SK-N-MC (cell line): ENCODE results near the gene CELSR1.

Experiments
- DNase-seq: peaks from one replicate; pipeline ENCODE4 v3.0.0-alpha.2; 2011; ENCODE audit warnings: low read depth, low spot score
- H3K27ac ChIP-seq: fragments of 200-600 bp; sonication (generic); 2 replicates; pipeline ENCODE4 v1.5.1; 2016; ENCODE audit warnings: mixed run types
- H3K36me3 ChIP-seq: fragments of 200-600 bp; sonication (generic); 2 replicates; pipeline ENCODE4 v1.6.1; 2017; ENCODE audit warnings: antibody characterized with exemption, low read length, mixed read lengths; ENCODE audit not compliant: insufficient read depth
- H3K4me3 ChIP-seq: fragments of 200-600 bp; sonication (generic); 2 replicates; pipeline ENCODE4 v1.5.1; 2016
- H3K9ac ChIP-seq: fragments of 200-600 bp; sonication (generic); 2 replicates; pipeline ENCODE4 v1.8.0; 2017; ENCODE audit warnings: mixed run types, mixed read lengths; ENCODE audit not compliant: insufficient read length
- H3K9me3 ChIP-seq: fragments of 200-600 bp; sonication (generic); 2 replicates; pipeline ENCODE4 v1.6.1; 2017; ENCODE audit warnings: low read depth, mild to moderate bottlenecking, antibody characterized with exemption, low read length, moderate library complexity, mixed read lengths
- EZH2 ChIP-seq: fragments of 200-600 bp; sonication (generic); IDR thresholded peaks from one replicate; pipeline ENCODE4 v1.6.1; 2017; ENCODE audit warnings: antibody characterized with exemption
- FOXP2 ChIP-seq: optimal IDR thresholded peaks from 2 replicates; pipeline ENCODE3; 2011; ENCODE audit warnings: mild to moderate bottlenecking, moderate library complexity; ENCODE audit not compliant: insufficient read depth; ENCODE audit errors: extremely low read length, control extremely low read depth
- POLR2AphosphoS5 ChIP-seq: IDR thresholded peaks from 2 replicates; pipeline ENCODE4 v1.6.1; 2012; ENCODE audit warnings: mild to moderate bottlenecking, low read depth, low read length, borderline replicate concordance

The CELSR1 gene

GRCh38 chr22:46481386-46481785 lies 56.0 kb downstream of the CELSR1 start:
- DNase-seq: no peak
- Histone ChIP-seq H3K9ac (no peak overlapping the region), H3K36me3 (no peaks in the 10 kb centered on the region), H3K27ac (no peak overlapping the region), H3K4me3 (no peak overlapping the region), H3K9me3 (no peaks in the 10 kb centered on the region)
- no peak for TF ChIP-seq FOXP2
- TF ChIP-seq POLR2AphosphoS5: no peak
- no peak for TF ChIP-seq EZH2

GRCh38 chr22:46480396-46480795 lies 57.0 kb downstream of the CELSR1 start:
- no peak for DNase-seq
- no peak overlapping the region for H3K4me3 ChIP-seq
- no peaks in the 10 kb centered on the region for H3K36me3 ChIP-seq
- no peaks in the 10 kb centered on the region for H3K9me3 ChIP-seq
- no peak overlapping the region for H3K27ac ChIP-seq
- TF ChIP-seq FOXP2 (no peak), EZH2 (no peak), POLR2AphosphoS5 (no peak)
- H3K9ac ChIP-seq: no peak overlapping the region

- H3K9ac ChIP-seq: no peak overlapping the region
- H3K27ac ChIP-seq: no peak overlapping the region
- no peak overlapping the region for H3K4me3 ChIP-seq
- TF ChIP-seq POLR2AphosphoS5 (no peak), FOXP2 (no peak), EZH2 (no peak)
- no peaks in the 10 kb centered on the region for H3K9me3 ChIP-seq
- H3K36me3 ChIP-seq: no peaks in the 10 kb centered on the region
- no peak for DNase-seq
Measured at GRCh38 chr22:46479046-46479445, 58.4 kb downstream of the CELSR1 start.

- no peak for TF ChIP-seq POLR2AphosphoS5
- TF ChIP-seq EZH2: no peak
- no peak for TF ChIP-seq FOXP2
- no peaks in the 10 kb centered on the region for H3K36me3 ChIP-seq
Measured at GRCh38 chr22:46478083-46478551, 59.3 kb downstream of the CELSR1 start.

GRCh38 chr22:46476547-46476941 lies 60.9 kb downstream of the CELSR1 start:
- TF ChIP-seq FOXP2 (no peak), EZH2 (no peak), POLR2AphosphoS5 (no peak)
- no peak overlapping the region for H3K9ac ChIP-seq
- H3K27ac ChIP-seq: no peak overlapping the region
- H3K4me3 ChIP-seq: no peak overlapping the region
- H3K36me3 ChIP-seq: no peaks in the 10 kb centered on the region
- DNase-seq: no peak
- H3K9me3 ChIP-seq: no peaks in the 10 kb centered on the region

More at GRCh38 chr22:46478083-46478551, 59.3 kb downstream of the CELSR1 start:
- Histone ChIP-seq H3K9ac (no peak overlapping the region), H3K9me3 (no peaks in the 10 kb centered on the region), H3K27ac (no peak overlapping the region), H3K4me3 (no peak overlapping the region)
- no peak for DNase-seq

DNA sequence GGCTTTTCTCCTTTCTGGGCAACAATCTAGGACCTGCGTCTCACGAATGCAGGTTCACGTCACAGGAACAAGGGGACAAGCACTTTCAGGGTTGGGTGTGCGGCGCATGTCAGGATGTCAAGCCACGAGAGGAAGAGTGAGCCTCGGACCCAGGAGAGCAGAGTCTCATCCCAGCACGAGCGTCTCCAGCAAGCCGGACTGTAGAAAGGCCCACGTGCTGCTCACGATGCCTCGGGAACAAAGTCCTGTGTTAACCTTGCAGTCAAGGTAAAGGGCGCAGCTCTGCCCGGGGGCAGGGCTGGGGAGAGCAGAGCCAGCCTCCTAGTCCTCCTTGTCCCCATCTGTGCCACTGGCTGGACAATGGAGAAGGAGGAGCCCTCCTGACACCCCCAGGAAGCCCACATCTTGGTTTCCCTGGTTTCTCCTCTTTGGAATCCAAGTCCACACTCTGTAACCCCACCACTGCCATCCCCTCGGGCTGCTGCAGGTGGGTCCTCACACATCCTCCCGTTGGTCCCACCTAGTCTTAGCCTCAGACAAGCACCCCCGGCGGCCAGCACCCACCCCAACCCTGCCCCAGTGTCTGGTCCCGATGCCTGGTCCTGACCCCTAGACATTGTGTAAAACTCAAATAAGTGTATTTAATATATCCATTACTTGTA lies 63.4 kb downstream of the CELSR1 start:
- no peak overlapping the region for H3K27ac ChIP-seq
- TF ChIP-seq EZH2 (no peak), POLR2AphosphoS5 (no peak), FOXP2 (no peak)
- no peak overlapping the region for H3K9ac ChIP-seq
- H3K4me3 ChIP-seq: no peak overlapping the region
- H3K9me3 ChIP-seq: no peaks in the 10 kb centered on the region
- DNase-seq: no peak
- no peaks in the 10 kb centered on the region for H3K36me3 ChIP-seq

DNA sequence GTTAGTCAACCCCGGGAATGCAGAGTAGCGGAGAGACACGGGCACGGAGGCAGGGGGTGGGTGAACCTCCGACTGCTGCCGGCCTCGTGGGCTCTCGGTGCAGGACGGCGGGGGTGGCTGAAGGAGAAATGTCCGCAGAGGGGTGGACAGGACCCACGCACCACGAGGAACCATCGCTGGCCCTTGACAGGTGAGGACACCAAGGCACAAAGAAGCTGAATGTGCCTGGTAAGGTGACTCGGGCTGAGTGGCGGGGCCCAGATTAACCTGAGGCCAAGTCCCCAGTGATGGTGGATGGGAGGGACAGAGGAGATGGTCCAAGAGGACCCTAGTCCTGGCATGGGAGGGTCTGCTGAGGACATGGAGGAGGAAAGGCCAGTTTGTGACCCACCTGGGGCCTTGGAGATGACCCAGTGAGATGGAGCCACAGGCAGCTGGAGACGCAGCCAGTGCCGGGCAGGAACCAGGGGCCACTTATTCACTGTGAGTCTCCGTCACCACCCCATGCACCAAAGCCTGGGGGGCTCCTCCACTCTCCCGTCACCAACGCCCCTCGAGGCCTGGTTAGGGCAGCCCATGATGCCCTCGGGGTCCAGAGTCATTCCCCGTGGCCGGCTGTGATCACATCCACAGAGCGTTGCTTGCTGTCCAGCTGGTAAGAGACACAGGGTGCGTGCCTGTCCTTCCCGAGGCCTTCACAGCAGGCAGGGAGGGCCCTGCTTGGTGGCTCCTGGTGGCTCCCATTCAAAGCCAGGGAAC lies 64.2 kb downstream of the CELSR1 start:
- Histone ChIP-seq H3K9me3 (no peaks in the 10 kb centered on the region), H3K36me3 (no peaks in the 10 kb centered on the region), H3K27ac (no peak overlapping the region), H3K4me3 (no peak overlapping the region), H3K9ac (no peak overlapping the region)
- no peak for DNase-seq
- TF ChIP-seq EZH2 (no peak), FOXP2 (no peak), POLR2AphosphoS5 (no peak)

DNA sequence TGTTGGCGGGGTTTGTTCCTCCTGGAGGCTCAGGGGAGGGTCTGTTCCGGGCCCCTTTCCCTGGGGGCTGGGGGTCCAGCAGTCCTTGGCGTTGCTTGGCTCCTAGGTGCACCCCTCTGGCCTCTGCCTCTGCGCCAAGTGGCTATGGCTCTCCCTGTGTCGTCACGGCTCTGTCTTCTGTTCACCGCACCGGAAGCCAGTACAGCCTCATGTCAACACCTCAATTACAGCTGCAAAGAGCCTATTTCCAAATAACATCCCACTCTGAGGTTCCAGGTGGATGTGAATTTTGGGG lies 64.8 kb downstream of the CELSR1 start:
- Histone ChIP-seq H3K27ac (no peak overlapping the region), H3K9ac (no peak overlapping the region), H3K36me3 (no peaks in the 10 kb centered on the region), H3K4me3 (no peak overlapping the region), H3K9me3 (no peaks in the 10 kb centered on the region)
- no peak for DNase-seq
- TF ChIP-seq POLR2AphosphoS5 (no peak), EZH2 (no peak), FOXP2 (no peak)
